Stimulated activated CD8-positive, alpha-beta memory T cell treated with anti-CD3 and anti-CD28 coated beads, Interleukin-12 subunit alpha, Interleukin-12 subunit beta, amount 100 ng/mL, for 24 hours (primary cell): ENCODE results near the gene CCDC7.
"Not testable (repeated sequence)": the region's sequence is repeated elsewhere in the genome, so short reads cannot be mapped to it uniquely, and the experiment has no call there.

Source experiments
- DNase-seq: peaks from one replicate; pipeline ENCODE4 v3.0.0-alpha.2; 2020; ENCODE audit errors: extremely low read depth

Gene CCDC7

GRCh38 chr10:32445740-32446535 lies at the start of gene CCDC7:
TSS of gene CCDC7 (plus strand) at chr10:32446140. CDS start at chr10:32451643, 5,503 bp downstream.
- DNase-seq: peak; percentile 63

GRCh38 chr10:32397163-32397562 lies 48.8 kb upstream of the CCDC7 start:
- DNase-seq: not testable (repeated sequence)

- DNase-seq: not testable (repeated sequence)
Observed at GRCh38 chr10:32399720-32400119, 46.2 kb upstream of the CCDC7 start.

DNA sequence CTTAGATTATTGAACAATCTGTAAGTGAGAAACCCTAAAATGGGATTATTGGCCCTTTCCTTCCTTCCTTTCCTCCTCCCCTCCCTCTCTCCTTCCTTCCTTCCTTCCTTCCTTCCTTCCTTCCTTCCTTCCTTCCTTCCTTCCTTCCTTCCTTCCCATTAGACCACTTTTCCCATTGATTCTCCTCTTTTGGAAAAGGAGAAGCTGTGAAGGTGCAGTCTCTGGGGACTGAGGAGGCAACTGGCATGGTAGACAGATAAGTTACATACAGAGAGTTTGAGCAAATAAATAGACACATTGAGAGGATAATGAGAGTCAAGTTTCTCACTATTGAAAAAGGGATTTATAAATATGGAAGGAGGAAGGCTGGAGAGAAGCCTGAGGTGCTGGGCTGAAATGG lies 45.0 kb upstream of the CCDC7 start:
- no peak for DNase-seq

DNA sequence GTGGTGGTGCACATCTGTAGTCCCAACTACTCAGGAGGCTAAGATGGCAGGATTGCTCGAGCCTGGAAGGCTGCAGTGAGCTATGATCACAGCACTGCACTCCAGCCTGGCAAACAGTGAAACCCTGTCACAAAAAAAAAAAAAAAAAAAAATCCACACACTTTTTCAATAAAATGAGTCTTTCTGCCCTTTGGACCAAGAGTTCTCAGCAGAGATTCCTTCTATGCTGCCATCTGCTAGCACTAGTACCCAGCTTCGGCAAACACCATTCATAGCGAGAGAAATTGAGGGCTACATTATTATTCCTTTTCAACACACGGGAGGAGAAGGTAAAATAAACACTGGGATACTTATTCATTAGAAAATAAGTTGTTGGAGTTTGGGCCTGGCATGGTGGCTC lies 43.4 kb upstream of the CCDC7 start:
- no peak for DNase-seq

- DNase-seq: no peak
Observed at GRCh38 chr10:32403091-32403490, 42.8 kb upstream of the CCDC7 start.

GRCh38 chr10:32408690-32409089 lies 37.2 kb upstream of the CCDC7 start:
- no peak for DNase-seq

DNA sequence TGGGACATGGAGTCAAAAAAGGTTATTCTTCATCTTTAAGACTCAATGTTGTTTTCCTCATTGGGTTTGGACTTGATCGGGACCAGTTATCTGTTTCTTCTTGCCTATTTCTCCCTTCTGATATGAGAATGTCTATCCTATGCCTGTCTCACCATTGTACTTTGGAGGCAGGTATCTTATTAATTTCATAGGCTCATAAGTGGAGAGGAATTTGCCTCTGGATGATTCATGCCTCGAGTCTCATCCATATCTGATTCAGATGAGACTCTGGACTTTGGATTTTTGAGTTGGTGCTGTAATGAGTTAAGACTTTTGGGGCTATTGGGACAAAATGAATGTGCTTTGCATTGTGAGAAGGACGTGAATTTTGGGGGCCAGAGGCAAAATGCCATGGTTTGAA lies 36.2 kb upstream of the CCDC7 start:
- DNase-seq: no peak

DNA sequence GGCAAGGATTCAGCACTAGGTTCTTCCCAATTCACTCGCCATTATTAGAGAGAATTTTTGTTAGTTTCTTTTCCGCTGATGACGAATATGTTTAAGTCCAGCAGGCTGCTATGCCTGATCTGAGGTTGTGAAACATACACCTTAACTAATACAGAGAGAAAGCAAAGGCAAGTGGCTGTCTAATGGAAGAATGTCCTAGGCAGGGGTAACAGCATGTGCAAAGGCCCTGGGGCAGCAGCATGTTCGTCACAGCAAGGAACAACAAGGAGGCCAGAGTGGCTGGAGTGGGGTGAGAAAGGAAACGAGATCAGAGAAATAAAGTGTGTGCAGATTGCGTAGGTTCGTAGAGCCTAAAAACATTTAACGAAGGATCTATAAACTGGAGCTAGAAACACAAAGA lies 35.4 kb upstream of the CCDC7 start:
- no peak for DNase-seq

- no peak for DNase-seq
Observed at GRCh38 chr10:32411797-32412498, 34.0 kb upstream of the CCDC7 start.

DNA sequence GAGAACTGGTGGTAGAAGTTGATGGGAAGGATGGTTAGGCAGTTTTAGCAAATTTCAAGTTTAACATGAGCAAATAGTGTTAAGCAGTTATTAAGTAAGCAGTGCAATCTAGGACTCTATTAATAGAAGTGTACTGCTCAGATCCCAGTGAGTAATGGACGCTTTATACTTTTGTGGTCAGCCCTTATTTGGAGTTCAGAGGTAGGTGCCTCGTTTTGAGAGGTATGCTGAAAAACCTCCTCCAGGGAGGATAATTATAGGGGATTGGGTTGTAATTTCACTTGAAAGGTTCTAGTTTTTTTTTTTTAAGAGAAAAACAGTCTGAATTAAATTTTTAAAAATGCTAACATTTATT lies 33.5 kb upstream of the CCDC7 start:
- no peak for DNase-seq

DNA sequence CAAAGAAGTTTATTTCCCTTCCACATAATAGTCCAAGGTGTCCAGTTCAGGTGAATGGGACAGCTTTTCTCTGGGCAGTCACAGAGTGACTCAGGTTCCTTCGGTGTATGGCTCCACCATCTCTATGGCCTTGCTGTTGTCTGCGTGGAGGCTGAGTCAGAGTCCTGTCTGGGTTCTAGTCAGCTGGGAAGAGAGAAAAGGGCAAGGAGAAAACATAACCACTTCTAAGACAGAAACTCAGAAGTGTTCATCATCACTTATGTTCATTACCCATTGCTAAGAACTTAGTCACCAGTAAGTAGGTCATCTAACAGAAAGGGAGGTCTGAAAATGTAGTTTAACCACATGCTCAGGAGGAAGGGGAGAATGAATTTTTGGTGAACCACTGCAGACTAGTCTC lies 32.4 kb upstream of the CCDC7 start:
- DNase-seq: peak; percentile 12

- DNase-seq: no peak
Observed at GRCh38 chr10:32415361-32415760, 30.6 kb upstream of the CCDC7 start.

DNA sequence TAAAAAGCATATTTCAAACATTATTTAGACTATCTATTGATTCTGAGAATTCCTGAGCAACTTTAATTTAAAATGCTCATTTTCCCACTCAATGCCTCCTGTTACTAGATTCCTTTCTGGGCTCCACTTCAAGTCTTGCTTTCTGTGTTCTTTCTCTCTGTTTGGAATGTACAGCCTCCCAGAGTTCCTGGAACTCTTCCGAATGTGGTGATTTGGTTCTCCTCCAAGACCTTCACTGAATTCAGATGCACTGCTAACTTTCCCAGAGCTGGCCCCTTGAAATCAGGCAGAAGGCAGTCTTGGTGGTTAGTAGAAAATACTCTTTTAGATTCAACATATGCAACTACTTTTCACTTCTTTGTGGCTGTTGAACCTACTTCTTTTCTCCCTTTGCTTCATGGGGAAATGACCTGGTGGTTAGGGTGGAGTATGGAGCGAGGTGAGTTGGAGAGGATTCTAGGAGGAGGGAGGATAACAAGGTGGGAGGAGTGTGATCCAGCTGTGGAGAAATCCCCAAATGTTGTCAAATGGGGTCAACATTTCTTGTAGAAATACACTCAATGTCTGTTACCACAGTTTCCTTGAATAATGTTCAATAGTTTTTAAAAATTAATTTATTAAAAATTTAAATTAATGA lies 27.9 kb upstream of the CCDC7 start:
- DNase-seq: no peak

- DNase-seq: no peak
Observed at GRCh38 chr10:32418572-32418971, 27.4 kb upstream of the CCDC7 start.

DNA sequence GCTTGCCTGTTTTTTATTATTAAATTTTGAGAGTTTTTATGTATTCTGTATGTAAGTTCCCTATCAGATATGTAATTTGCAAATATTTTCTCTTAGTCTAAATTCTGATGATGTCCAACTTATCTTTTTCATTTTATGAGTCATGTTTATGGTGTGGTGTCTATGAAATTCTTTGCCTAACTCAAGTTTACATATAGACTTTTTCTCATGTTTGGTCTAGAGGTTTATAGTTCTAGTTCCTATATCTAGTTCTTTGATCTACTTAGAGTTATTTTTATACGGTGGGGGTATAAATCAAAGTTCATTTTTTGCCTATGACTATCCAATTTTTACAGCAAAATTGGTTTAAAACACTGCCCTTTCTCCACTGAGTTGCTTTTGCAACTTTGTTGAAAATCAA lies 26.3 kb upstream of the CCDC7 start:
- DNase-seq: no peak

DNA sequence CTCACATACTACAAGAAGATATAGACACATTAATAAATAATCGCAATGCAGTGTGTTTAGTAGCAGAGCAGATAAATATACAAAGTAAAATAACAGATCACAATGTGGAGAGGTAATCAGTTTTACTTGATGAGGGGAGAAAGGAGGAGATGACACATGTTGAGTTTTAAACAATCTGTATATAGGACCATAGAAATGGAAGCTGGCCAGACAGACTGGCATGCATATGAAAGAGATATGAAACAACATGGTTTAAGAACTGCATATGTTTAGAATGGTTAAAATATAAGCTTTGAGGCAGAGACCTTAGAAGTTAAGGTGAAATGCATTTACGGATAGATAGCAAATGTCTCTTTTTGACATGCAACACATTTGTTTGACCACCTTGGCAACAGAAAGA lies 19.8 kb upstream of the CCDC7 start:
- no peak for DNase-seq

- no peak for DNase-seq
Observed at GRCh38 chr10:32433542-32433941, 12.4 kb upstream of the CCDC7 start.

DNA sequence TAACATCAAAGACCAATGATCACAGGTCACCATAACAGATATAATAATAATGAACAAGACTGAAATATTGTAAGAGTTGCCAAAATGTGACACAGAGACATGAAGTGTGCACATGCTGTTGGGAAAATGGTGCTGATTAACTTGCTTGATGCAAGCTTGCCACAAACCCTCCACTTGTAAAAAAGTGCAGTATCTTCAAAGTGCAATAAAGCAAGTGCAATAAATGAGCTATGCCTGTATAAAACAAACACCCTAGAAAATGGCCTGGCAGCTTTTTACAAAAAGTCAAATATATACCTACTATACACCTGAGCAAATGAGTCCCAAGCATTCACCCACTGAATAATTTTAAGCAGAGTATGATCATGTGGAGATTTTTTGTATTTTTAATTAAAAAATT lies 9.7 kb upstream of the CCDC7 start:
- DNase-seq: no peak

GRCh38 chr10:32437334-32437733 lies 8.6 kb upstream of the CCDC7 start:
- no peak for DNase-seq

DNA sequence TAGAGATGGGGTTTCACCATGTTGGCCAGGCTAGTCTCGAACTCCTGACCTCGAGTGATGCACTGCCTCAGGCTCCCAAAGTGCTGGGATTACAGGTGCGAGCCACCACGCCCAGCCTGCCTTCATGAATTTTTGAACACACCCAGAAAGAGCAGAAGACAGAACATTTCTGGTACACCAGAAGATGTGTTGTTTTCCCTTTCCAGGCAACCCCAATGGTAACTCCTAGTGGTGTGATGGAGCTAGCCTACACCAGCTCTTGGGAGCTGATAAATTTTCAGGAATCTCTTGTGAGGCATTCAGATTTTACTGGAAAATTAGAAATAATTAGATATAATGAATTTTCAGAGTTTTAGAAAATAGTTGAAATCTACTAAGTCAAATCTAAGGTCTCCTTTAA lies 904 bp upstream of the CCDC7 start:
- no peak for DNase-seq

DNA sequence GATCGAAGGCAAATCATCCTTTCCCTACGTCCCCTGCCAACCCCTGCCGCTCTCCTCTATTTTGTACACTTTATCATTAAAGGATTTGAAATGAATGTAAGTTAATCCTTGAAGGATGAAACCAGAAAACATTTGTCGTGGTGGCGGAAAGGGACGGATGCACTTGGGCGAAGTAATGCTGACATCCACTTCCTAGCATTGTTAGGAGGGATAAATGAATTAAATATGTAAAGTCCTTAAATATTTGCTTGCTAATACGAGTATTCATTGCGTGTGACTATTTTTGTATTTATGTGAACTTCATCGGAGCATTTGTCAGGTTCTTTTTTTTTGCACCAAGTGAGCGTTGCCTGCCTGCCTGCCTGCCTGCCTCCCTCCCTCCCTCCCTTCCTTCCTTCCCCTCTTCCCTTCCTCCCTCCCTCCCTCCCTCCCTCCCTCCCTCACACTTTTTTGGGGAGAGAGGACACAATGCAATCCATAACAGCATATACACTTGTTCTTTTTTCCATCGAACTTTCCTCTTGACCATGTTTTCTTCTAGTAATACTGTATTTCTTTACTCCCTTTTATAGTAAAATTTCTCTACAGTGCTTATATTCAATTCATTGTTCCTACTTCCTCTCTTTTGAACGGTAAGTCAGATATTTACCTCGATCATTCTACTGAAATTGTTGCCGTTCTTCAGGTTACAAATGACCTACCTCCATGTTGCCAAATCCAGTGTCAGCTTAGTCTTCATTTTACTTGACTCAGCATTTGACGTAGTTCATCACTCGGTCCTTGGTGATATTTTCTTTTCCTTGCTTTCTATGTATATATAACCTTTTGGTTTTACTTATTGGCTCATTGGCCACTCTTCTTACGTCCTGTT lies 831 bp downstream of the CCDC7 start:
- DNase-seq: no peak
